Heart left ventricle (tissue), 16 donors: ENCODE data around the gene BATF. TPM values are rescaled to one million over a fixed set of nuclear protein-coding genes. Genes with fewer than 3 reads are reported as not detected.
A peak's percentile ranks its signal among the peaks of the same experiment; 100 is the strongest.

ENCODE experiments used
- ATAC-seq, 4 donors: fragments of 200-7000 bp; cut with Tn5 transposase; one replicate each; pipeline ENCODE4 v1.9.1; 2020 to 2022; ENCODE audit warnings: moderate library complexity in 4 of 4, mild to moderate bottlenecking in 3 of 4, moderate number of reproducible peaks in 1 of 4
- DNase-seq, 5 donors: peaks; one replicate each; pipeline ENCODE4 v3.0.0-alpha.2; 2020
- H3K27ac ChIP-seq, 12 donors: fragments of 200-600 bp; sonication (generic) in 4 of 12; one replicate each; pipeline versions ENCODE4 v1.5.0 to v1.8.0; 2016 to 2022; ENCODE audit warnings: mild to moderate bottlenecking in 2 of 12
- H3K27me3 ChIP-seq, 9 donors: fragments of 200-600 bp; sonication (generic) in 2 of 9; one replicate each; pipeline versions ENCODE4 v1.5.1 to v1.8.0; 2016 to 2022; ENCODE audit warnings: mild to moderate bottlenecking in 3 of 9
- H3K36me3 ChIP-seq, 9 donors: fragments of 200-600 bp; sonication (generic) in 2 of 9; one replicate each; pipeline versions ENCODE4 v1.5.0 to v1.8.0; 2018 to 2022; ENCODE audit warnings: mild to moderate bottlenecking in 2 of 9
- H3K4me1 ChIP-seq, 12 donors: fragments of 200-600 bp; sonication (generic) in 4 of 12; one replicate each; pipeline versions ENCODE4 v1.5.0 to v1.8.0; 2016 to 2022; ENCODE audit warnings: mild to moderate bottlenecking in 3 of 12
- H3K4me3 ChIP-seq, 12 donors: fragments of 200-600 bp; sonication (generic) in 4 of 12; one replicate each; pipeline versions ENCODE4 v1.5.0 to v1.8.0; 2017 to 2022; ENCODE audit warnings: mild to moderate bottlenecking in 9 of 12, moderate library complexity in 4 of 12
- H3K9me3 ChIP-seq, 12 donors: fragments of 200-600 bp; sonication (generic) in 4 of 12; one replicate each; pipeline versions ENCODE4 v1.5.0 to v1.8.0; 2016 to 2022; ENCODE audit warnings: mild to moderate bottlenecking in 1 of 12
- CTCF ChIP-seq, 12 donors: fragments of 200-600 bp; sonication (generic) in 4 of 12; IDR thresholded peaks; one replicate each; pipeline versions ENCODE4 v1.5.0 to v1.8.0; 2018 to 2022; ENCODE audit warnings: antibody characterized with exemption in 12 of 12, mild to moderate bottlenecking in 5 of 12
- POLR2A ChIP-seq, 2 donors: fragments of 450-650 bp; IDR thresholded peaks; one replicate each; pipeline ENCODE4 v1.6.1; 2017; ENCODE audit warnings: antibody characterized with exemption in 2 of 2, mild to moderate bottlenecking in 2 of 2, moderate library complexity in 2 of 2
- WGBS, 4 donors: extraction: QIAGEN DNeasy Blood & Tissue Kit in 2 of 4; methylation state at CpG; one replicate each; pipeline versions ENCODE4 v1.1.5 to v1.1.7; 2013 to 2018; 5-methylcytosine and 5-hydroxymethylcytosine counted together
- intact Hi-C, 10 donors: fragments of 100-400 bp; cut with DNase I; formaldehyde crosslinking; loops; one replicate each; pipeline versions ENCODE4 v1.11.1 to v1.14.2; 2022
- polyA plus RNA-seq, 2 donors: library from polyadenylated mRNA; stranded (reverse); fragments of 200-250 nt; gene quantifications; one replicate each; pipeline ENCODE4 v1.2.3, GENCODE V29; 2013
- total RNA-seq, 9 donors: library from RNA; depleted of rRNA in 2 of 9; stranded (reverse); fragments of >200 nt in 2 of 9; fragmentation: NEBNext Ultra II Directional in 3 of 9; extraction: Animal tissue kit (Norgen Biotek cat#: 25700) in 3 of 9; gene quantifications; one replicate each; pipeline versions ENCODE4 v1.1.0 to v1.2.4, GENCODE V29; 2016 to 2023
- donor health status: ischemic (EF 13 %, LVEDD 7.1; RV severe dilation, severe dysfunction).
- donor health status: healthy with polysubstance abuse.
- donor health status: DM: no; HTN: yes; CAD: no.
- donor health status: DM: no; HTN: no; CAD: no.
- donor health status: ischemic (EF 25% LVEDD 6.9; RV normal size, moderate dysfunction).
- donor health status: ischemic (EF 25% LVEDD 5.7; RV mildly dilated, moderate dysfunction).
- donor health status: healthy.
- donor health status: DM: yes; HTN: yes; CAD: no.
- donor health status: ischemic (EF 35%, LVEDD 5.7; RV mildly dilated, moderate dysfunction).
- donor health status: nonischemic (EF 11% LVEDD 7.7; RV severe dilation, severe dysfunction).
- donor health status: DM: yes; HTN: yes; CAD: no.
- donor health status: PGD.
- donor health status: ischemic (EF 29% LVEDD 5.4; RV normal size, mild dysfunction).
- donor health status: nonischemic (EF 23%, LVEDD 6.1; RV moderate dilation, normal function).

The BATF gene
- total and polyA plus RNA-seq, 11 donors: 0.40 to 8.3 (median 1.0) TPM; not detected in 1

GRCh38 chr14:75523771-75524171, 1.5 kb downstream of the BATF start:
- peak in 3 of 4 donors; percentile 50 to 71 (median 64) for ATAC-seq
- Histone ChIP-seq H3K9me3 (no peaks in the 10 kb centered on the region), H3K36me3 (peaks cover 0 to 24% (median 0%) of the 10 kb centered on the region in 9 donors), H3K27ac (peak overlapping the region in 1 of 12 donors; percentile 90), H3K4me1 (peaks cover 0 to 55% (median 0%) of the 10 kb centered on the region in 12 donors), H3K27me3 (peaks cover 0 to 9% (median 0%) of the 10 kb centered on the region in 9 donors), H3K4me3 (peak overlapping the region in 1 of 12 donors; percentile 65)
- no peak for DNase-seq
- intact Hi-C loops: no loop called here
- TF ChIP-seq CTCF (IDR thresholded peaks at IDR 0.05): no peak
- 58 to 81% (median 62%) methylated on average over 2 to 3 of the region's 3 CpGs for WGBS, 4 donors

- no peak for ATAC-seq
- Histone ChIP-seq H3K27ac (no peak overlapping the region), H3K4me3 (peak overlapping the region in 1 of 12 donors; percentile 65), H3K27me3 (peaks cover 0 to 9% (median 0%) of the 10 kb centered on the region in 9 donors), H3K4me1 (peaks cover 0 to 55% (median 0%) of the 10 kb centered on the region in 12 donors), H3K9me3 (no peaks in the 10 kb centered on the region), H3K36me3 (peaks cover 0 to 24% (median 0%) of the 10 kb centered on the region in 9 donors)
- TF ChIP-seq CTCF (IDR thresholded peaks at IDR 0.05): no peak
- no peak for TF ChIP-seq POLR2A (IDR thresholded peaks at IDR 0.05)
- intact Hi-C loops: no loop called here
- no peak for DNase-seq
- WGBS, 4 donors: 95 to 100% (median 98%) methylated on average over 1 of the region's 1 CpG
Observed at GRCh38 chr14:75525969-75526368, 3.7 kb downstream of the BATF start.

- H3K4me3 ChIP-seq: no peak overlapping the region
- no peak for DNase-seq
- intact Hi-C loops: no loop called here
- peaks cover 0 to 24% (median 0%) of the 10 kb centered on the region in 9 donors for H3K36me3 ChIP-seq
- no peak overlapping the region for H3K27ac ChIP-seq
- WGBS, 4 donors: 77 to 87% (median 85%) methylated on average over 8 of the region's 8 CpGs
- H3K9me3 ChIP-seq: no peaks in the 10 kb centered on the region
- peaks cover 0 to 4% (median 0%) of the 10 kb centered on the region in 9 donors for H3K27me3 ChIP-seq
- no peak for ATAC-seq
- TF ChIP-seq POLR2A (IDR thresholded peaks at IDR 0.05): no peak
- TF ChIP-seq CTCF (IDR thresholded peaks at IDR 0.05): no peak
- peaks cover 0 to 55% (median 0%) of the 10 kb centered on the region in 12 donors for H3K4me1 ChIP-seq
Observed at GRCh38 chr14:75527449-75528163, 5.3 kb downstream of the BATF start.

GRCh38 chr14:75531256-75531655, 9.0 kb downstream of the BATF start:
- no peak overlapping the region for H3K27ac ChIP-seq
- peaks cover 0 to 33% (median 0%) of the 10 kb centered on the region in 12 donors for H3K4me1 ChIP-seq
- H3K27me3 ChIP-seq: no peaks in the 10 kb centered on the region
- no peaks in the 10 kb centered on the region for H3K9me3 ChIP-seq
- WGBS, 4 donors: 28 to 50% (median 41%) methylated on average over 3 of the region's 3 CpGs
- intact Hi-C loops: no loop called here
- ATAC-seq: no peak
- peaks cover 0 to 16% (median 0%) of the 10 kb centered on the region in 9 donors for H3K36me3 ChIP-seq
- no peak for DNase-seq
- H3K4me3 ChIP-seq: no peak overlapping the region
- TF ChIP-seq CTCF (IDR thresholded peaks at IDR 0.05) (no peak), POLR2A (IDR thresholded peaks at IDR 0.05) (no peak)
